Liver (tissue), 3 donors: ENCODE results near the gene TRIM13.

ENCODE experiments used
- FOXA1 ChIP-seq: IDR thresholded peaks from 2 replicates; pipeline ENCODE4 v1.6.1; 2016; ENCODE audit warnings: antibody characterized with exemption
- GABPA ChIP-seq, 2 donors: IDR thresholded peaks in 1 of 2; conservative IDR thresholded peaks in 1 of 2; 2 replicates each; pipeline ENCODE4 v1.6.1; 2016; ENCODE audit warnings: antibody characterized with exemption in 2 of 2, mild to moderate bottlenecking in 1 of 2, moderate library complexity in 1 of 2
- HNF4G ChIP-seq: IDR thresholded peaks from 2 replicates; pipeline ENCODE4 v1.6.1; 2016; ENCODE audit warnings: antibody characterized with exemption
- JUND ChIP-seq, 2 donors: IDR thresholded peaks; 2 replicates each; pipeline ENCODE4 v1.6.1; 2016; ENCODE audit warnings: antibody characterized with exemption in 2 of 2
- RAD21 ChIP-seq, 2 donors: IDR thresholded peaks; 2 replicates each; pipeline ENCODE4 v1.6.1; 2016; ENCODE audit warnings: antibody characterized with exemption in 2 of 2, mild to moderate bottlenecking in 2 of 2
- RXRA ChIP-seq, 2 donors: IDR thresholded peaks; 2 replicates each; pipeline ENCODE4 v1.6.1; 2017 to 2018; ENCODE audit warnings: antibody characterized with exemption in 2 of 2, mild to moderate bottlenecking in 1 of 2
- SP1 ChIP-seq: IDR thresholded peaks from 2 replicates; pipeline ENCODE4 v1.6.1; 2018; ENCODE audit warnings: antibody characterized with exemption, mild to moderate bottlenecking
- TAF1 ChIP-seq: conservative IDR thresholded peaks from 2 replicates; pipeline ENCODE4 v1.6.1; 2016; ENCODE audit warnings: antibody characterized with exemption, mild to moderate bottlenecking
- TF ChIP-seq, protein P1 (sequence below): IDR thresholded peaks from 2 replicates; pipeline ENCODE4 v1.6.1; 2016; ENCODE audit warnings: antibody characterized with exemption, mild to moderate bottlenecking
- TF ChIP-seq, protein P2 (sequence below): fragments of 150-350 bp; IDR thresholded peaks from 2 replicates; pipeline ENCODE4 v1.5.1; 2017; ENCODE audit warnings: improper control_type of control experiment, low read depth, low read length; ENCODE audit not compliant: missing input control
- TF ChIP-seq, protein P3 (sequence below): IDR thresholded peaks from 2 replicates; pipeline ENCODE4 v1.6.1; 2016; ENCODE audit warnings: antibody characterized with exemption
- TF ChIP-seq, protein P4 (sequence below): IDR thresholded peaks from 2 replicates; pipeline ENCODE4 v1.6.1; 2016; ENCODE audit warnings: antibody characterized with exemption
- donor health status: healthy.
- donor health status: healthy.

DNA sequence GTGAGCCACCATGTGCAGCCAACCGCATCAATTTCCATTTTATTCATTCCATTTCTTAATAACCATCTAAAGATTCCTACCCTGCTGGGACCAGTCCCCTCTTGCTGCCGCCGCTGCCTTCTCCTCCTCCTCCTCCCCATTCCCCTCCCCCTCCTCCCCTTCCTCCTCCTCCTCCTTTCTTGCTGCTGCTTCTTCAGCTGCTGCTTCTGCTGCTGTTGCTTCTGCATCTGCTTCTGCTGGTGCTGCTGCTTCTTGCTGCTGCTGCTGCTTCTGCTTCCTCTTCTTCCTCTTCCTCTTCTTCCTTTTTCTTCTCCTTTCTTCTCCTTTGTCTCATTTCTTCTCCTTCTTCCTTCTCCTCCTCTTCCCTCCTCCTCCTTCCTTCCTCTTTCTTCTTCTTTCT, 40.7 kb upstream of the TRIM13 start:
- TF ChIP-seq FOXA1: no peak
- TF ChIP-seq, protein P1, sequence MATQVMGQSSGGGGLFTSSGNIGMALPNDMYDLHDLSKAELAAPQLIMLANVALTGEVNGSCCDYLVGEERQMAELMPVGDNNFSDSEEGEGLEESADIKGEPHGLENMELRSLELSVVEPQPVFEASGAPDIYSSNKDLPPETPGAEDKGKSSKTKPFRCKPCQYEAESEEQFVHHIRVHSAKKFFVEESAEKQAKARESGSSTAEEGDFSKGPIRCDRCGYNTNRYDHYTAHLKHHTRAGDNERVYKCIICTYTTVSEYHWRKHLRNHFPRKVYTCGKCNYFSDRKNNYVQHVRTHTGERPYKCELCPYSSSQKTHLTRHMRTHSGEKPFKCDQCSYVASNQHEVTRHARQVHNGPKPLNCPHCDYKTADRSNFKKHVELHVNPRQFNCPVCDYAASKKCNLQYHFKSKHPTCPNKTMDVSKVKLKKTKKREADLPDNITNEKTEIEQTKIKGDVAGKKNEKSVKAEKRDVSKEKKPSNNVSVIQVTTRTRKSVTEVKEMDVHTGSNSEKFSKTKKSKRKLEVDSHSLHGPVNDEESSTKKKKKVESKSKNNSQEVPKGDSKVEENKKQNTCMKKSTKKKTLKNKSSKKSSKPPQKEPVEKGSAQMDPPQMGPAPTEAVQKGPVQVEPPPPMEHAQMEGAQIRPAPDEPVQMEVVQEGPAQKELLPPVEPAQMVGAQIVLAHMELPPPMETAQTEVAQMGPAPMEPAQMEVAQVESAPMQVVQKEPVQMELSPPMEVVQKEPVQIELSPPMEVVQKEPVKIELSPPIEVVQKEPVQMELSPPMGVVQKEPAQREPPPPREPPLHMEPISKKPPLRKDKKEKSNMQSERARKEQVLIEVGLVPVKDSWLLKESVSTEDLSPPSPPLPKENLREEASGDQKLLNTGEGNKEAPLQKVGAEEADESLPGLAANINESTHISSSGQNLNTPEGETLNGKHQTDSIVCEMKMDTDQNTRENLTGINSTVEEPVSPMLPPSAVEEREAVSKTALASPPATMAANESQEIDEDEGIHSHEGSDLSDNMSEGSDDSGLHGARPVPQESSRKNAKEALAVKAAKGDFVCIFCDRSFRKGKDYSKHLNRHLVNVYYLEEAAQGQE: no peak
- no peak for TF ChIP-seq JUND (IDR thresholded peaks at IDR 0.05)
- TF ChIP-seq TAF1: no peak
- TF ChIP-seq, protein P2, sequence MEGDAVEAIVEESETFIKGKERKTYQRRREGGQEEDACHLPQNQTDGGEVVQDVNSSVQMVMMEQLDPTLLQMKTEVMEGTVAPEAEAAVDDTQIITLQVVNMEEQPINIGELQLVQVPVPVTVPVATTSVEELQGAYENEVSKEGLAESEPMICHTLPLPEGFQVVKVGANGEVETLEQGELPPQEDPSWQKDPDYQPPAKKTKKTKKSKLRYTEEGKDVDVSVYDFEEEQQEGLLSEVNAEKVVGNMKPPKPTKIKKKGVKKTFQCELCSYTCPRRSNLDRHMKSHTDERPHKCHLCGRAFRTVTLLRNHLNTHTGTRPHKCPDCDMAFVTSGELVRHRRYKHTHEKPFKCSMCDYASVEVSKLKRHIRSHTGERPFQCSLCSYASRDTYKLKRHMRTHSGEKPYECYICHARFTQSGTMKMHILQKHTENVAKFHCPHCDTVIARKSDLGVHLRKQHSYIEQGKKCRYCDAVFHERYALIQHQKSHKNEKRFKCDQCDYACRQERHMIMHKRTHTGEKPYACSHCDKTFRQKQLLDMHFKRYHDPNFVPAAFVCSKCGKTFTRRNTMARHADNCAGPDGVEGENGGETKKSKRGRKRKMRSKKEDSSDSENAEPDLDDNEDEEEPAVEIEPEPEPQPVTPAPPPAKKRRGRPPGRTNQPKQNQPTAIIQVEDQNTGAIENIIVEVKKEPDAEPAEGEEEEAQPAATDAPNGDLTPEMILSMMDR: no peak
- TF ChIP-seq, protein P3, sequence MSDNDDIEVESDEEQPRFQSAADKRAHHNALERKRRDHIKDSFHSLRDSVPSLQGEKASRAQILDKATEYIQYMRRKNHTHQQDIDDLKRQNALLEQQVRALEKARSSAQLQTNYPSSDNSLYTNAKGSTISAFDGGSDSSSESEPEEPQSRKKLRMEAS: no peak
- TF ChIP-seq, protein P4, sequence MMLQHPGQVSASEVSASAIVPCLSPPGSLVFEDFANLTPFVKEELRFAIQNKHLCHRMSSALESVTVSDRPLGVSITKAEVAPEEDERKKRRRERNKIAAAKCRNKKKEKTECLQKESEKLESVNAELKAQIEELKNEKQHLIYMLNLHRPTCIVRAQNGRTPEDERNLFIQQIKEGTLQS: no peak
- TF ChIP-seq HNF4G: no peak
- no peak for TF ChIP-seq SP1
- no peak for TF ChIP-seq RXRA (IDR thresholded peaks at IDR 0.05)
- TF ChIP-seq RAD21 (IDR thresholded peaks at IDR 0.05): no peak
- TF ChIP-seq GABPA (IDR thresholded peaks at IDR 0.05 in 1 of 2, conservative IDR thresholded peaks at IDR 0.05 in 1 of 2): no peak
